Panc1 (cell line): ENCODE results near the gene MAP3K2.

Source experiments
- CTCF ChIP-seq: fragments of 450-650 bp; IDR thresholded peaks from 2 replicates; pipeline ENCODE4 v1.5.1; 2017; ENCODE audit warnings: mild to moderate bottlenecking
- POLR2AphosphoS5 ChIP-seq: IDR thresholded peaks from 2 replicates; pipeline ENCODE4 v1.6.1; 2012; ENCODE audit warnings: mild to moderate bottlenecking, low read depth, low read length, moderate library complexity
- TCF7L2 ChIP-seq: IDR thresholded peaks from 2 replicates; pipeline ENCODE4 v1.6.1; 2011; ENCODE audit warnings: mild to moderate bottlenecking, low read depth, low read length, inconsistent platforms
- TF ChIP-seq, protein P1 (sequence below), 2 experiments: IDR thresholded peaks; 2 replicates each; pipeline ENCODE4 v1.6.1; 2011 to 2012; ENCODE audit warnings: low read depth in 2 of 2, control low read depth in 1 of 2, low read length in 1 of 2, mild to moderate bottlenecking in 1 of 2, moderate library complexity in 1 of 2; ENCODE audit not compliant: insufficient read depth in 1 of 2

DNA sequence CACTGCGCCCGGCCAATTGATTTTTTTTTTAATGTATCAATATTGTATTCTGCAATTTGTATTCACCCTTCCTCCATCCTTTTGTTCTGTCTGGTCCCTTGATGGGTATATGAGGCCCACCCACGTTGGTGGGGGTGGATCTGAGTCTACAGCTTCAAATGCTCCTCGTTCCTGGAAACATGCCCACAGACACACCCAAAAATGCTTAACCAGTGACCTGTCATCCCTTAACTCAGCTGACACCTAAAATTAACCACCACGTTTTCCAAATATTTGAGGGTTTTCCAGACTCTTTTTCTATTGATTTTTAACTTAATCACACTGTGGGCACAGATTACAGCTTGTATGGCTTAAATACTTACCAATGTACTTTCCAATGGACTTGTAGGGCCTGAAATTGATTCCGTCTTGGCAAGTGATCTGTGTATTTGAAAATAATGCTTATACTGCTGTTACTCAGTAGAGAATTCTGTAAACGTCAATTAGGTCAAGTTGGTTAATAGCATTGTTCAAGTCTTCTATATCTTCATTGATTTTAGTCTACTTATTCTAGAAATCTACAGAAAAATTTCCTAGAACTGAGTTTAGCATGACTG is 133.3 kb downstream of the MAP3K2 start:
- TF ChIP-seq CTCF, result no peak
- TF ChIP-seq POLR2AphosphoS5, result no peak
- TF ChIP-seq TCF7L2, result no peak
- TF ChIP-seq, protein P1, sequence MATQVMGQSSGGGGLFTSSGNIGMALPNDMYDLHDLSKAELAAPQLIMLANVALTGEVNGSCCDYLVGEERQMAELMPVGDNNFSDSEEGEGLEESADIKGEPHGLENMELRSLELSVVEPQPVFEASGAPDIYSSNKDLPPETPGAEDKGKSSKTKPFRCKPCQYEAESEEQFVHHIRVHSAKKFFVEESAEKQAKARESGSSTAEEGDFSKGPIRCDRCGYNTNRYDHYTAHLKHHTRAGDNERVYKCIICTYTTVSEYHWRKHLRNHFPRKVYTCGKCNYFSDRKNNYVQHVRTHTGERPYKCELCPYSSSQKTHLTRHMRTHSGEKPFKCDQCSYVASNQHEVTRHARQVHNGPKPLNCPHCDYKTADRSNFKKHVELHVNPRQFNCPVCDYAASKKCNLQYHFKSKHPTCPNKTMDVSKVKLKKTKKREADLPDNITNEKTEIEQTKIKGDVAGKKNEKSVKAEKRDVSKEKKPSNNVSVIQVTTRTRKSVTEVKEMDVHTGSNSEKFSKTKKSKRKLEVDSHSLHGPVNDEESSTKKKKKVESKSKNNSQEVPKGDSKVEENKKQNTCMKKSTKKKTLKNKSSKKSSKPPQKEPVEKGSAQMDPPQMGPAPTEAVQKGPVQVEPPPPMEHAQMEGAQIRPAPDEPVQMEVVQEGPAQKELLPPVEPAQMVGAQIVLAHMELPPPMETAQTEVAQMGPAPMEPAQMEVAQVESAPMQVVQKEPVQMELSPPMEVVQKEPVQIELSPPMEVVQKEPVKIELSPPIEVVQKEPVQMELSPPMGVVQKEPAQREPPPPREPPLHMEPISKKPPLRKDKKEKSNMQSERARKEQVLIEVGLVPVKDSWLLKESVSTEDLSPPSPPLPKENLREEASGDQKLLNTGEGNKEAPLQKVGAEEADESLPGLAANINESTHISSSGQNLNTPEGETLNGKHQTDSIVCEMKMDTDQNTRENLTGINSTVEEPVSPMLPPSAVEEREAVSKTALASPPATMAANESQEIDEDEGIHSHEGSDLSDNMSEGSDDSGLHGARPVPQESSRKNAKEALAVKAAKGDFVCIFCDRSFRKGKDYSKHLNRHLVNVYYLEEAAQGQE (IDR thresholded peaks at IDR 0.05; ENCODE audit: insufficient read depth in 1 of 2, low read depth in 2 of 2, low read length in 1 of 2), result no peak
